GM18520 (cell line): Measurements from ENCODE around the gene MEP1A.

Source experiments
- ATAC-seq: cut with Tn5 transposase; IDR thresholded peaks from one replicate; pipeline ENCODE4 v1.9.1; 2021; ENCODE audit not compliant: unreplicated experiment

The MEP1A gene

GRCh38 chr6:46776070-46776712 is 17.0 kb upstream of the MEP1A start:
- ATAC-seq: no peak

GRCh38 chr6:46777476-46778346 is 15.5 kb upstream of the MEP1A start:
- ATAC-seq: no peak

GRCh38 chr6:46781478-46782378 is 11.5 kb upstream of the MEP1A start:
- ATAC-seq: no peak

GRCh38 chr6:46784535-46784934 is 8.7 kb upstream of the MEP1A start:
- ATAC-seq: no peak

- no peak for ATAC-seq
Observed at GRCh38 chr6:46787871-46788540, 5.2 kb upstream of the MEP1A start.

GRCh38 chr6:46788791-46789190 is 4.4 kb upstream of the MEP1A start:
- ATAC-seq: no peak

- no peak for ATAC-seq
Observed at GRCh38 chr6:46789434-46790354, 3.5 kb upstream of the MEP1A start.

- ATAC-seq: no peak
Observed at GRCh38 chr6:46790355-46790874, 2.8 kb upstream of the MEP1A start.

GRCh38 chr6:46792635-46793034 is 554 bp upstream of the MEP1A start:
- no peak for ATAC-seq

- ATAC-seq: no peak
Observed at GRCh38 chr6:46794068-46794467, 879 bp downstream of the MEP1A start.

GRCh38 chr6:46795816-46796215 is 2.6 kb downstream of the MEP1A start:
- no peak for ATAC-seq

GRCh38 chr6:46796848-46797580 is 3.8 kb downstream of the MEP1A start:
- ATAC-seq: no peak

GRCh38 chr6:46799657-46800056 is 6.5 kb downstream of the MEP1A start:
- no peak for ATAC-seq

- no peak for ATAC-seq
Observed at GRCh38 chr6:46808806-46809205, 15.6 kb downstream of the MEP1A start.

- ATAC-seq: no peak
Observed at GRCh38 chr6:46815130-46815529, 21.9 kb downstream of the MEP1A start.

- no peak for ATAC-seq
Observed at GRCh38 chr6:46816626-46817025, 23.4 kb downstream of the MEP1A start.

- no peak for ATAC-seq
Observed at GRCh38 chr6:46819561-46819960, 26.4 kb downstream of the MEP1A start.

- no peak for ATAC-seq
Observed at GRCh38 chr6:46821458-46821881, 28.3 kb downstream of the MEP1A start.

GRCh38 chr6:46828939-46829338 is 35.8 kb downstream of the MEP1A start:
- ATAC-seq: no peak
